Activated CD4-positive, alpha-beta T cell treated with anti-CD3 and anti-CD28 coated beads, Interleukin-2, amount 10 ng/mL, durations not matched to agents 24 days and 14 days (primary cell): ENCODE results near the gene GLCE. TPM values are rescaled to one million over a fixed set of nuclear protein-coding genes. Genes with fewer than 3 reads are reported as not detected.
"Not testable (repeated sequence)": the region's sequence is repeated elsewhere in the genome, so short reads cannot be mapped to it uniquely, and the experiment has no call there.

ENCODE experiments used
- DNase-seq: peaks from one replicate; pipeline ENCODE4 v3.0.0; 2022
- H3K27ac Mint-ChIP-seq: one replicate; pipeline ENCODE4 v1.8.0; 2022; ENCODE audit warnings: mild to moderate bottlenecking, mixed read lengths
- H3K27me3 Mint-ChIP-seq: one replicate; pipeline ENCODE4 v1.8.0; 2022; ENCODE audit warnings: mixed read lengths
- H3K36me3 Mint-ChIP-seq: one replicate; pipeline ENCODE4 v1.8.0; 2022; ENCODE audit warnings: low read depth, mild to moderate bottlenecking, mixed read lengths
- H3K4me1 Mint-ChIP-seq: one replicate; pipeline ENCODE4 v1.8.0; 2021; ENCODE audit warnings: mixed read lengths
- H3K4me3 Mint-ChIP-seq: one replicate; pipeline ENCODE4 v1.8.0; 2022; ENCODE audit warnings: mild to moderate bottlenecking, moderate library complexity, mixed read lengths
- H3K9me3 Mint-ChIP-seq: one replicate; pipeline ENCODE4 v1.8.0; 2021; ENCODE audit warnings: mixed read lengths
- intact Hi-C: fragments of 100-400 bp; cut with micrococcal nuclease; formaldehyde crosslinking; loops from one replicate; pipeline ENCODE4 v1.15.1; 2023
- total RNA-seq: library from RNA; stranded (reverse); gene quantifications from 2 replicates; pipeline ENCODE4 v1.2.3, GENCODE V29; 2022

The GLCE gene
- total RNA-seq, 1 donor from 2014 or later = 2.5 TPM

- intact Hi-C loops = no loop called here
- Mint-ChIP-seq H3K9me3 (no peaks in the 10 kb centered on the region), H3K27me3 (peaks cover 55% of the 10 kb centered on the region)
Measured at GRCh38 chr15:69158201-69158842, 2.1 kb upstream of the GLCE start.

DNA sequence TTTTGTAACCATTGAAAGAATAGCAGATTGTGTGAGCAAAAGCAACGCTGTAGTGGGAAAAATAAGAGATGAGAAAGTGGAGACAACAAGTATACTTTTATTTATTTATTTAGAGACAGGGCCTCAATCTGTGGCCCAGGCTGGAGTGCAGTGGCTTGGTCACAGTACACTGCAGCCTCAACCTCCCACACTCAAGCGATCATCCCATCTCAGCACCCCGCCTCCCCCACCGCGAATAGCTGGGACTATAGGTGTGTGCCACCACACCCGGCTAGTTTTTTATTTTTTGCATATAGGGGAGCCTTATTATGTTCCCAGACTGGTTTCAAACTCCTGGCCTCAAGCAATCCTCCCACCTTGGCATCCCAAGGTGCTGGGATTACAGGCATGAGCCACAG lies 1.6 kb upstream of the GLCE start:
- Mint-ChIP-seq H3K27ac (no peak overlapping the region), H3K4me1 (peaks cover 20% of the 10 kb centered on the region), H3K36me3 (no peaks in the 10 kb centered on the region), H3K27me3 (peaks cover 53% of the 10 kb centered on the region), H3K4me3 (peak overlapping the region; percentile 40), H3K9me3 (no peaks in the 10 kb centered on the region)
- intact Hi-C loops = no loop called here
- DNase-seq = no peak

More at GRCh38 chr15:69158201-69158842, 2.1 kb upstream of the GLCE start:
- H3K36me3 Mint-ChIP-seq = no peaks in the 10 kb centered on the region
- H3K4me1 Mint-ChIP-seq = peaks cover 20% of the 10 kb centered on the region
- no peak for DNase-seq
- H3K27ac Mint-ChIP-seq = no peak overlapping the region
- H3K4me3 Mint-ChIP-seq = no peak overlapping the region

- Mint-ChIP-seq H3K4me1 (peaks cover 20% of the 10 kb centered on the region), H3K4me3 (peak overlapping the region; percentile 95), H3K27me3 (peaks cover 43% of the 10 kb centered on the region), H3K27ac (peak overlapping the region; percentile 68), H3K9me3 (no peaks in the 10 kb centered on the region), H3K36me3 (no peaks in the 10 kb centered on the region)
- intact Hi-C loops = loop anchor here (5.0 to 10.0 kb wide), 2 partner anchors 253 to 935 kb away; partner anchors contain the start of genes KIF23 and TLE3
- DNase-seq = no peak
Measured at GRCh38 chr15:69159805-69160140, 662 bp upstream of the GLCE start.

DNA sequence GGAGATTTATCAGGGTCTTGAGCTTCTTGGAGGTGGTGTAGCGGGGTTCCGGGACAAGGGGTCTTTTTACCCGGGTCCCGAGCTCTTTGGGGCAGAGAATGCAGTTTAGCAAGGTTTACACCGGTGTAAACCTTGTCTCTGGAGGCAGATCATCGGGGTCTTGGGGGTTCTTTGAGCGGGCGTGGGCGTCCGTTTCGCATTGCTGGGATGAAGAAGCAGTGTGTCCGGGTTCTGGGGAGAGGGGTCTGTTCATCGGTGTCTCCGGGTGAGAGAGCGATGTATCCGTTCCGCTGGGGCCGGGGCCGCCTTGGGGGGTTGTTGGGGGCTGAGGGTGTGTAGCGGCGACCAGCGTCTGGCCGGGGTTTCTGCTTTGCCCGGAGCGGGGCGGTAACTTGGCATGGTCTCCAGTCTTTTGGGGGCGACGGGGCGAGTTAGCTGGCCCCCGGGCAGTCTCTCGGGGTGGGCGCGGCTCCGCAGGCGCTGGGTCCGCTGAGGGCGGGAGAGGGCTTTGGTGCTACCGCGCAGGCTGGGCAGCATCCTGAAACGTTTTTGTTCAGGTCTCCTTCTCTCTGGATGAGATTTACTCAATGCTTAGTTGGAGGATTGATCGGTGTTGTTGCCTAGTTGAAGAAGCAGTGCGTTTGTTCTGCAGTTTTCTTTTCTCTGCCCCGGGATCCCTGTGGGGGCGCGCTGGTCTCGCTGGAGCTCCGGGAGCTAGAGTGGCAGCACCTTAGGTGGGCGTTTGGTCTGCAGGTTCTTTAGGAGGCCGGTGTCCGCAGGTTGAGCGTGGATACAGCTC lies 843 bp downstream of the GLCE start:
- DNase-seq = peak; percentile 73
- Mint-ChIP-seq H3K4me1 (peaks cover 20% of the 10 kb centered on the region), H3K27ac (peak overlapping the region; percentile 77), H3K4me3 (peak overlapping the region; percentile 95), H3K36me3 (no peaks in the 10 kb centered on the region), H3K27me3 (peaks cover 47% of the 10 kb centered on the region), H3K9me3 (no peaks in the 10 kb centered on the region)
- intact Hi-C loops = loop anchor here (5.0 to 10.0 kb wide), 2 partner anchors 251 to 934 kb away; partner anchors contain the start of genes KIF23 and TLE3

DNA sequence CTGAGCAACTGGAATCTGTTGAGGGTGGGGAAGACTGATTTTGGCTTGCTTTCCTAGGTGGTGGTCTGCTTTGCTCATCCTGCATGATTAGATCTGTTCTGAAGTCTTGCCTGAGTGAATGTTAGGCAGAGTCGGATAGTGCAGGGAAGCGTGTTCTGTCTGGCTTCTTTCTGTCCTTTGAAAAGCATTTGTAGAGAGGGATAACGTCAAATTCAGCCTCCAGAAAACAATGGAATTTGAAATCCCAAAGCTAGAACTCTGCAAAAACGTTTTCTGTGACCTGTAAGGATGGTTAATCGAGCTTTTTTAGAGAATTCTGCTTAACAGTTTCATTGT lies 1.4 kb downstream of the GLCE start:
- Mint-ChIP-seq H3K9me3 (no peaks in the 10 kb centered on the region), H3K4me3 (peak overlapping the region; percentile 95), H3K27ac (no peak overlapping the region), H3K36me3 (no peaks in the 10 kb centered on the region), H3K4me1 (peaks cover 20% of the 10 kb centered on the region), H3K27me3 (peaks cover 46% of the 10 kb centered on the region)
- intact Hi-C loops = loop anchor here (5.0 to 10.0 kb wide), 2 partner anchors 250 to 933 kb away; partner anchors contain the start of genes KIF23 and TLE3
- no peak for DNase-seq

GRCh38 chr15:69163141-69163669 lies 2.8 kb downstream of the GLCE start:
- Mint-ChIP-seq H3K27me3 (peaks cover 44% of the 10 kb centered on the region), H3K36me3 (no peaks in the 10 kb centered on the region), H3K4me1 (peaks cover 20% of the 10 kb centered on the region), H3K4me3 (no peak overlapping the region), H3K27ac (no peak overlapping the region), H3K9me3 (no peaks in the 10 kb centered on the region)
- intact Hi-C loops = loop anchor here (5.0 to 10.0 kb wide), 2 partner anchors 249 to 932 kb away; partner anchors contain the start of genes KIF23 and TLE3
- no peak for DNase-seq

DNA sequence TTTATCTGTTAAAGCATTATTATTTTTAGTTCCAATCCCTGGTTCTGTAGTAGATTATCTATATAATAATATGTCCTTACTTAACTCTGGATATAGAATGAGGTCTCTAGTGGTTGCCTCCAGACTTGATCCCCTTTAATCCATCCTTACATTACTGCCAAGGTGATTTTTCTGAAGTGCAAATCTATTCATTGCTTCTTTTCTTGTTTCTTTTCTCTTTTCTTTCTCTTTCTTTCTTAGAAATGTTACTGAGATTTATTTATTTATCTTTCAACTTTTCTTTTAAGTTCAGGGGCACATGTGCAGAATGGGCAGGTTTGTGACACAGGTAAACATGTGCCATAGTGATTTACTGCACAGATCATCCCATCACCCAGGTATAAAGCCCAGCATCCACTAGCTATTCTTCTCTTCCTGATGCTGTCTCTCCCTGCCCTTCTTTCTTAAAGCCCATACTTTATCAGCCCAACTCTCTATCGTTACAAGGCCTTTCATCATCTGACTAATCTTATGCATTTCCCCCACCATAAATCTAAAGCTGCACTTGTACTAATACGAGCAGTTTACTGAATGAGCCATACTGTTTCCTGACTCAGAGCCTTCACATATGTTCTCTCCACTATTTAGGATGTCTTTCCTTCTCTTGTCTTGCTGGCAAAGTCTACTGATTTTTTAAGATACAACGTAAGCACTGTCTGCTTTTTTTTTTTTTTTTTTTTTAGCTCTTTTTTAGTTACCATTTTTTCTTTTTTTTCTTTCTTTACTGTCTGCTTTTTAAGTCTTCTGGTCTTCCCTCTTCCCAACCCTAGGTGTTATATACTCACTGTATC lies 4.6 kb downstream of the GLCE start:
- H3K9me3 Mint-ChIP-seq = peaks cover 3% of the 10 kb centered on the region
- H3K27me3 Mint-ChIP-seq = peaks cover 36% of the 10 kb centered on the region
- H3K36me3 Mint-ChIP-seq = no peaks in the 10 kb centered on the region
- H3K4me1 Mint-ChIP-seq = peaks cover 14% of the 10 kb centered on the region
- no peak overlapping the region for H3K27ac Mint-ChIP-seq
- no peak overlapping the region for H3K4me3 Mint-ChIP-seq
- intact Hi-C loops = loop anchor here (5.0 to 10.0 kb wide), 2 partner anchors 247 to 930 kb away; partner anchors contain the start of genes KIF23 and TLE3
- DNase-seq = no peak

- intact Hi-C loops = loop anchor here (10.0 kb wide), 1 partner anchor 929 kb away; the partner anchor contains the start of gene TLE3
- H3K9me3 Mint-ChIP-seq = peaks cover 3% of the 10 kb centered on the region
- no peak for DNase-seq
- H3K4me3 Mint-ChIP-seq = no peak overlapping the region
- H3K36me3 Mint-ChIP-seq = no peaks in the 10 kb centered on the region
- H3K27me3 Mint-ChIP-seq = peaks cover 37% of the 10 kb centered on the region
- no peak overlapping the region for H3K27ac Mint-ChIP-seq
- H3K4me1 Mint-ChIP-seq = peaks cover 13% of the 10 kb centered on the region
Measured at GRCh38 chr15:69165637-69166025, 5.2 kb downstream of the GLCE start.

DNA sequence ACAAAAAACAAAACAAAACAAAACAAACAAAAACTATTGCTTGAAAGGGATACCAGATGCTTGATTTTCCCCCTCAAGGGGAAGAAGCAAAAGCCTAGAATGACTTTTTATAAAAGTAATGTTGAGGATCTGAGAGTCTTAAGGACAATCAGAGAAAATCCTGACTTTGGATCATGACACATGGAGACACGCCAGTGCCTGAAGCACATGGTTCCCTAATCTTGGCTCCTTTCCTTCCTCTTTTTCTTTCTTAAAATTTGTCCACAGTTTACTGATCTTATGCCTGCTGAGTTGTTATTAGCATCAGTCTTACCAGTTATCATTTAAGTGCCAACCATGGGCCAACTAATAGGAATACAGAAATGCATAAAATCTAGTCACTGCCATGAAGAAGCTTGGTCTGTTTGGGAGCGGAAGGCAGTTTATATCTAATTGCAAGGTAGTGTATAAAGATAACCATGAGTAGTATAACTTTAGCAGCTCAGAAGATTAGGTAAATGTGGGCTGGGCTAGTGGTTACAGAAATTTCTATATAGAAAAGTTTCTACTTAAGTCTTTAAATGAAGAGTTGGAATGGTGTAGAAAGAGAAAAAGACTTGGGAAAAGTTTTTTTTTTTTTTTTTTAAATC lies 6.9 kb downstream of the GLCE start:
- no peak overlapping the region for H3K27ac Mint-ChIP-seq
- no peaks in the 10 kb centered on the region for H3K4me1 Mint-ChIP-seq
- no peak overlapping the region for H3K4me3 Mint-ChIP-seq
- no peak for DNase-seq
- intact Hi-C loops = loop anchor here (10.0 kb wide), 1 partner anchor 927 kb away; the partner anchor contains the start of gene TLE3
- peaks cover 25% of the 10 kb centered on the region for H3K27me3 Mint-ChIP-seq
- no peaks in the 10 kb centered on the region for H3K36me3 Mint-ChIP-seq
- peaks cover 3% of the 10 kb centered on the region for H3K9me3 Mint-ChIP-seq

GRCh38 chr15:69168361-69168760 lies 7.9 kb downstream of the GLCE start:
- H3K27me3 Mint-ChIP-seq = peaks cover 23% of the 10 kb centered on the region
- intact Hi-C loops = loop anchor here (10.0 kb wide), 1 partner anchor 926 kb away; the partner anchor contains the start of gene TLE3
- not testable (repeated sequence) for H3K9me3 Mint-ChIP-seq, H3K27ac Mint-ChIP-seq, H3K36me3 Mint-ChIP-seq, H3K4me3 Mint-ChIP-seq, H3K4me1 Mint-ChIP-seq, DNase-seq

DNA sequence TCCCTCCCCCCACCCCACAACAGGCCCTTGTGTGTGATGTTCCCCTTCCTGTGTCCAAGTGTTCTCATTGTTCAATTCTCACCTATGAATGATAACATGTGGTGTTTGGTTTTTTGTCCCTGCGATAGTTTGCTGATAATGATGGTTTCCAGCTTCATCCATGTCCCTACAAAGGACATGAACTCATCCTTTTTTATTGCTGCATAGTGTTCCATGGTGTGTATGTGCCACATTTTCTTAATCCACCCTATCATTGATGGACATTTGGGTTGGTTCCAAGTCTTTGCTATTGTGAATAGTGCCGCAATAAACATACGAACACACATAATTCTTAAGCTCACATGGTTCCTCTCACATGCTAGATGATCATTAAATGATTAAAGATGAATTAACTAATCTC lies 9.1 kb downstream of the GLCE start:
- intact Hi-C loops = loop anchor here (10.0 kb wide), 1 partner anchor 925 kb away; the partner anchor contains the start of gene TLE3
- not testable (repeated sequence) for H3K36me3 Mint-ChIP-seq, H3K27ac Mint-ChIP-seq, DNase-seq, H3K9me3 Mint-ChIP-seq, H3K4me1 Mint-ChIP-seq, H3K4me3 Mint-ChIP-seq
- peaks cover 21% of the 10 kb centered on the region for H3K27me3 Mint-ChIP-seq

DNA sequence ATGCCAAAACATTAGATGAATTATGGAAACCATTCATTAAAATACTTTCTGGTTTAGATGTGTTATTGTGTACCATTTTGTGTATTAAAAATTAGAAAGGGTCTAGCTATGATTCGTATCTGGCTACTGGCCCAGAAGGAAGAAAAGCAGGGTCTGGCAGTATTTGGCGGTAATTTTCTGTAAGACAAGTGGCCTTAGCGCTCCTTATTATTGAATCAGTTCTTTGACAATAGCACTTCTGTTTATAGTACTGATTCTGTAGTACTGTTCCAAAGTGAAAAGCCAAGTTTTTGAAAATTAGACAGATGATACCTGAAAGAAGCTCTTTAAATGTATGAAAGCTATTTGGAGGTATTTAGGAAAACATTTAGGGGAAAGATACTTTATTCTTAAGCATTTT lies 10.2 kb downstream of the GLCE start:
- no peak for DNase-seq
- intact Hi-C loops = no loop called here

DNA sequence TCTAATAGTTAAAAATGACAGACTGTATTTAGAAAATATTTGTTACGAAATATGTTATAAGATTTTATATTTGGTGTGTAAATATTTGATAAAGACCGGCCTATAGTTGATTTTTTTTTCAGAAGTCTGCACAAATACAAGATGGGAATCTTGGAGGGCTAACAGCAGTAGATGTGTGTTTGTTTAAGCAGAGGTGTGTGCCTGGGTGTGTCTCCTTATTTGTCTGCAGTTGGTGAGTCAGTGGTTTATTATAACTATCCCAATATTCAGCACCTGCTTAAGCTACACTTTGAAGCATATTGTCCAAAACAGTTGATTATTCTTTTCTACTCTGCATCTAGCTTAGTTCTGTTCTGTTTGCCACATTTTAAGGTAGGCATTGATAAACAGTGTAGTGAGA lies 12.4 kb downstream of the GLCE start:
- H3K36me3 Mint-ChIP-seq = no peaks in the 10 kb centered on the region
- DNase-seq = no peak
- no peak overlapping the region for H3K27ac Mint-ChIP-seq
- no peaks in the 10 kb centered on the region for H3K4me1 Mint-ChIP-seq
- H3K9me3 Mint-ChIP-seq = peaks cover 3% of the 10 kb centered on the region
- H3K27me3 Mint-ChIP-seq = peaks cover 13% of the 10 kb centered on the region
- intact Hi-C loops = no loop called here
- no peak overlapping the region for H3K4me3 Mint-ChIP-seq

More for the DNA sequence above, 10.2 kb downstream of the GLCE start:
- H3K4me3 Mint-ChIP-seq = no peak overlapping the region
- H3K27me3 Mint-ChIP-seq = peaks cover 13% of the 10 kb centered on the region
- H3K9me3 Mint-ChIP-seq = peaks cover 3% of the 10 kb centered on the region
- no peak overlapping the region for H3K27ac Mint-ChIP-seq
- H3K4me1 Mint-ChIP-seq = no peaks in the 10 kb centered on the region
- H3K36me3 Mint-ChIP-seq = no peaks in the 10 kb centered on the region
